ENCODE measurements around the gene ZFPM1.

Gene ZFPM1

GRCh38 chr16:88452482-88453216 lies 431 bp upstream of the ZFPM1 start:
- peak; percentile 100 for DNase-seq

DNA sequence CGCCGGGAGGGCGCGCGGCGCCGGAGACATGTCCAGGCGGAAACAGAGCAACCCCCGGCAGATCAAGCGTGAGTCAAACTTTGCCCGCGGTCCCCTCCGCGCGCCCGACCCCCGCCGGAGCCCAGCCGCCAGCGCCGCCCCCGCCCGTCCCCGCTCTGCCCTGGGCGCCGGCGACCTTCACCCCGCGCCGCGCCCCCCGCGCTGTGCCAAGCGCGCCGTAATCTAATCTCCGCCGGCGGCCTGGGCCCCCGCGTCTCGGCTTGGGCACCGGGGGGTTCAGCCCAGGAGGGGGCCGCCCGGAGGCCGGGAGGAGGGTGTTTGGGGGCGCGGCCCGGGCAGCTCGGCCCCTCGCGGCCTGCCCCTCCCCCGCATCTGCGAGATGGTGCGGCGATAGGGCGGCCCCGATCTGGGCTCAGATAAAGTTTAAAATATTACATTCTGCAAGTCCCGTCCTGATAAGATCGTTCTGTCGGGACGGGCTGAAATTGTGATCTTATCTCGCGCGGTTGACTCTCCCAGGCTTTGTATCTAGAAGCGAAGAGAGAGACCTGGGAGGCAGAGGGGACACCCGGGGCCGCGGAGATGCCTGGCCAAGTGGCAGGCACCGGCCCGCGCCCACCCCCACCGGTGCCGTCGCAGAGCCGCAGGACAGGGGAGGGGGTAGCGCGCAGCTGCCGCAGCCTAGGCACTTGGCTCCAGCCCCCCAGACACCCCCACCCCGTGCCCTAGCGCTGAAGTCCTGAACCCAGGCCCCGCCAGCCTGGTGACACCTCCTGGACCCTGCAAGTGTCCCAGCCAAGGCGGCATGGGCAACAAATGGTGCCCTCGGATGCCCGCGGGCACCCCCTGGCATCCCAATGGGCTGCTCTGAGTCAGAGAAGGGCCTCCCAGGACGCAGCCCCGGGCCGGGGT lies 787 bp downstream of the ZFPM1 start:
- DNase-seq = peak; percentile 38

DNA sequence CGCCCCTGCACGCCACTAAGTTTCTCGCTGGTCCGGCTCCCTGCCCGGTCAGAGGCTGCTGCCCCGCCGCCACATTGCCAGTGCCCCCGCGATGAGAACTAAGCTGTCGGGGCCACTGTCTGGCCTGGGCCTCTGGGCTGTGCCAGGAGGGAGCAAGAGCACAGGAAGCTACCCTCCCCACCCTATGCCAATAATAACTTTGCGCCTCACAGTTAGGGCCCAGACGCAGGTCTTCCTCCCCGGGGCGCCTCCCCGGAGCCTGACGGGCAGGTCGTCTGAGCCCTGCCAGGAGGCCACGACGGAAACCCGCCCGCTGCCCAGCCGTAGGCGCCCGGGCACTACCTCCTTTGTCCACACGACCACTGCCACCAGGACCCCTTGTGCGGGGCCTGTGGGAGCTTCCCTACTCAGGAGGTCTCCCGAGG lies 1.5 kb downstream of the ZFPM1 start:
- peak; percentile 46 for DNase-seq

- DNase-seq = peak; percentile 75
Observed at GRCh38 chr16:88455610-88456355, 2.7 kb downstream of the ZFPM1 start.

- peak; percentile 86 for DNase-seq
Observed at GRCh38 chr16:88456356-88457292, 3.5 kb downstream of the ZFPM1 start.

DNA sequence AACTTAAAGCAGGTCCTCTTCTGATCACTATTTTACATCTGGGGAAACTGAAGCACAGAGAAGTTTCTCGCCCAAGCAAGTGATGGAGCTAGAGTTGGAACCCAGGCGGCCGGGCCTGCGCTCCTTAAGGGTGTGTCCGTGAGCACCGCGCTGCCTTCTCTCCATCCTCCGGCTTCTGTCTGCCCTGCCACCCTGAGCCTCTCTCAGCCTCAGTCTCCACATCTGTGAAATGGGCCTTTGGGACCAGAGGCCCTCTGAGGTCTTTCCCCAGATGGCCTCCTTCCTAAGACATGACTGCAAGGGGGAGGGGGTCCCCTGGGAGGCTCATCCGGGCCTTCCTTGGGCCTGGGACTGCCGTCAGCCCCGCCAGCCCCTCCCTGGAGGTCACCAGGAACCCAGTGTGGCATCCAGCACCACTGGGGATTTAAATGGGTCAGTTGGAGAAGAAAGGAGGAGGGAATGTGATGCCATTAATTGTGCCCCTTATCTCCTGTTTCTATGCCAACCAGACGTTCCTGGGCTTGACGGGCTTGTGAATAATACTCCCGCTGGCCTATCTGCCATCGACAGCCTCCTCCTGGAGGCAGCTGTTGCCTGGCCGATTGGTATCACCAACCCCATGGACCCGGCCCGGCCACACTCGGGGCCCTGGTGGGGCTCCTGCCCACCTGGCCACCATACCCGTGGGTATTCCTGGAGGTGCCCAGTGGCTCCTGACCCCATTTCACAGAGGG lies 5.1 kb downstream of the ZFPM1 start:
- DNase-seq = no peak

- no peak for DNase-seq
Observed at GRCh38 chr16:88458773-88459235, 5.7 kb downstream of the ZFPM1 start.

GRCh38 chr16:88459366-88460073 lies 6.4 kb downstream of the ZFPM1 start:
- no peak for DNase-seq

DNA sequence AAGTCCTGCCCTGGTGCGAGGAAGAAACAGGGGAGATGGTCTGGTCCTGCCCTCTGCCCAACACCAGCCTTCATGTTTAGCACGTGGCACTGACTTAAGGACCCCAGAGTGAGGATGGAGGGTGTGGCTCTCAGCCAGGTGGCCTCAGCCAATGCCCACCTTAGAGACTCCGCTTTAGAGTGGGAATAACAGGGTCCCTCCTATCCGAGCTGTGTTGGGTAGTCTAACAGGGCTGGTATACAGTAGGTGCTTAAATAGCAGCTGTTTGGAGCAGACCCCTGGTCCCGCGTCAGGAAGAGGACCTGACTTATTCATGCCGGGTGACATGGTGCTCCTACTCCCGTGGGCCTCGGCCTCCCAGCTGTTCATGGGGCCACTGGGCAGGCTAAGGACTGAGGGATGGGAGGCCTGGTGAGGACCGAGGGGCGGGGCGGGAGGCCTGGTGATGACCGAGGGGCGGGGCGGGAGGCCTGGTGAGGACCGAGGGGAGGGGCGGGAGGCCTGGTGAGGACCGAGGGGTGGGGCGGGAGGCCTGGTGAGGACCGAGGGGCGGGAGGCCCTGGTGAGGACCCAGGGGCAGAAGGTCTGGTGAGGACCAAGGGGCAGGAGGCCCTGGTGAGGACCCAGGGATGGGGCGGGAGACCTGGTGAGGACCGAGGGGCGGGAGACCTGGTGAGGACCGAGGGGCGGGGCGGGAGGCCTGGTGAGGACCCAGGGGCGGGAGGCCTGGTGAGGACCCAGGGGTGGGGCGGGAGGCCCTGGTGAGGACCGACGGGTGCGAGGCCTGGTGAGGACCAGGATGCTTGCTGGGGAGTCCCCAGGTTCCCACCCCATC lies 7.6 kb downstream of the ZFPM1 start:
- DNase-seq = no peak

- DNase-seq = no peak
Observed at GRCh38 chr16:88461331-88462269, 8.5 kb downstream of the ZFPM1 start.

DNA sequence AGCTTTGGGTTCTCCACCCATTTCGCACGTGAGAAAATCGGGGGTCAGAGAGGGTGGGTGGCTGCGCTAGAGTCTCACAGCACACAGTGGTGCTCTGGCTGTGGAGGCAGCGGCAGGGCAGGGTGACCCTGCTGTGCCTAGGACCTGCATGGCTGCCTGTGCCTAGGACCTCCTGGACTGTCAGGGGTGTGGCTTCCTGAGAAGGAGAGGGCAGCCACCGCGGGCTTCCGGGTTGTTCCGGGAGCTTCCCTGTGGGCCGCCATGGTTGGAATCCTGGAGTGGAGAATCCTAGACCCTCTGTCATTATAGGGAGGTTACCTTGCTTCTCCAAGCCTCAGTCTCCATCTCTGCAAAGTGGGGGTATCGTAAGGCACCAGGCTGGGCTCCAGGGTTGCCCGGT lies 9.3 kb downstream of the ZFPM1 start:
- DNase-seq = no peak

- no peak for DNase-seq
Observed at GRCh38 chr16:88463411-88463810, 10.3 kb downstream of the ZFPM1 start.

DNA sequence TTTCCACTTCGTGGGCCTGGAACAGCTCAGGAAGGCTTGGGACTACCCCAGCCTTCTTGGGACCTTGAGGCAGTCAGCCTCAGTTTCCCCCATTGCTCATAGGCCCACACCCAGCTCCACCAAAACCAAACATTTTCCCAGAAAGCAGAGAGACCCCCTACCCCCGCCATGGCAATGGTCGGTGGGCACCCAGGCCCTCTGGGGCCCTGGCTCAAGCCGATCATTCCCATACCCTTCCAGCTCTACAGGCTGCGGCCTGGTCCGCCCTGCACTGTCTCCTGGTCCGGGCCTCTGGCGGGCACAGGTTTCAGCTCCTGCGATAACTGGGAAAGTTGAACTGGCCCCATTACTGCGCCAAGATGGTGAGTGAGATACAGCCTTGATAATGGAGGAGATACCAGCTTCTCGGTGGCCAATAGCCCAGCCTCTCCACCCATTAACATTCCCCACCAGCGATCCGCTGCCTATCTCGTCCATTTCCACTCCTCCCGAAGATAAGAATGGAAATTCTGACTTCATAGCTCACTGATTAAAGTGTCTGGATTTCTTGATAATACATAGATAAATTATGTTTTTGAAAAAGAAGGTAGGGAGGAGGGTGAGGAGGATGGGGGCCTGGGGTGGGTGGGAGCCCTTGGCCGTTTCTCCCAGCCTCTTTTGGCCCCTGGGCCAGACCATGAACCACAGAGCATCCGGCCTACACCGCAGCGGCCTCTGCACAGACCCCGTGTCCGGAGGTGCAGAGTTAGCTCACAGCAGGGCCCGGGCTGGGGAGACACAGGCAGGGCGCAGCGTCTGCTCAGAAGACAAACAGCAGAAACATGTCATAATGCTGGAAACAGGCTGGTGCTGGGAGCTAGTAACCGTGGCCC lies 11.6 kb downstream of the ZFPM1 start:
- DNase-seq = no peak

GRCh38 chr16:88465387-88465983 lies 12.4 kb downstream of the ZFPM1 start:
- DNase-seq = no peak

- DNase-seq = peak; percentile 43
Observed at GRCh38 chr16:88466175-88466862, 13.2 kb downstream of the ZFPM1 start.

- no peak for DNase-seq
Observed at GRCh38 chr16:88466949-88467348, 13.9 kb downstream of the ZFPM1 start.

All from activated naive CD4-positive, alpha-beta T cell treated with anti-CD3 and anti-CD28 coated beads, Interleukin-2, amount 50 U/mL, for 16 hours (primary cell).